Measurements from ENCODE around the gene HMCN1.

HMCN1 gene

DNA sequence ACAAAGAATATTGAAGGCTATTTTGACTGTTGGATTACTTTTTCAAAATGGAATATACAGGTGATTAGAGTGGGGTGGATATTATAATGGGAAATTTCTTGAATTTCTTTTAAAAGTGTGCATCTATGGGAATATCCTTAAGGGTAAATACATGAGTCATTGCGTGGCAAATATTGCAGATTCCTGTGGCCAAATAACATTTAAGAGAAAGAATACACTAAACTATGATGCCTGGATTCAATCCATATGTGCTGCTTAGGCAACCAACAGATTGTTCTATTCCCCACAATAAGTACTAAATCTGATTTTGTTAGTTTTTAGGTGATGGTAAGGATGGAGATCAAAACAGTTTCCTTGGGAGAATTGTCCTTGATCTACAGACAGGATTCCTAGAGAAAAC lies 119.5 kb downstream of the HMCN1 start:
- TF ChIP-seq, protein P1, sequence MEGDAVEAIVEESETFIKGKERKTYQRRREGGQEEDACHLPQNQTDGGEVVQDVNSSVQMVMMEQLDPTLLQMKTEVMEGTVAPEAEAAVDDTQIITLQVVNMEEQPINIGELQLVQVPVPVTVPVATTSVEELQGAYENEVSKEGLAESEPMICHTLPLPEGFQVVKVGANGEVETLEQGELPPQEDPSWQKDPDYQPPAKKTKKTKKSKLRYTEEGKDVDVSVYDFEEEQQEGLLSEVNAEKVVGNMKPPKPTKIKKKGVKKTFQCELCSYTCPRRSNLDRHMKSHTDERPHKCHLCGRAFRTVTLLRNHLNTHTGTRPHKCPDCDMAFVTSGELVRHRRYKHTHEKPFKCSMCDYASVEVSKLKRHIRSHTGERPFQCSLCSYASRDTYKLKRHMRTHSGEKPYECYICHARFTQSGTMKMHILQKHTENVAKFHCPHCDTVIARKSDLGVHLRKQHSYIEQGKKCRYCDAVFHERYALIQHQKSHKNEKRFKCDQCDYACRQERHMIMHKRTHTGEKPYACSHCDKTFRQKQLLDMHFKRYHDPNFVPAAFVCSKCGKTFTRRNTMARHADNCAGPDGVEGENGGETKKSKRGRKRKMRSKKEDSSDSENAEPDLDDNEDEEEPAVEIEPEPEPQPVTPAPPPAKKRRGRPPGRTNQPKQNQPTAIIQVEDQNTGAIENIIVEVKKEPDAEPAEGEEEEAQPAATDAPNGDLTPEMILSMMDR (IDR thresholded peaks at IDR 0.05; ENCODE audit: control insufficient read depth, extremely low read depth, insufficient read depth) = no peak
- no peak for DNase-seq (ENCODE audit: low read depth)
- H3K4me3 ChIP-seq (ENCODE audit: low read depth, low read length) = no peak overlapping the region

DNA sequence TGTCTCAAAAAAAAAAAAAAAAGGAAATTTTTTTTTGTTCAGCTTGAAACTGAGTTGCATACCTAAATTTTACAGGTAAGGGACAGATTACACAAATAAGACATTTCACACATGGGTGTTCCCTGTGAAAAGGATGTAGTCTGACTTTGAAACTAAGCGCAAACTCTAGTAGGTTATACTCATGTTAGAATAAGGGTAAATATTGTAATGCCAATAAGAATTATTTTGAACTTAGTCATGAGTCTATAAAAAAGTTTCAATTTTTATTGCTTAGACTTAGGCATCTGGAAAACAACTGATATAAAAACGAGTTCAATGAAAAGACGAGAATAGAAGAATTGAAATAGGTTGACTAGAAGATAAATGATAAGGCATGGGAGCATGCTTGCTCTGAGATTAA lies 122.3 kb downstream of the HMCN1 start:
- no peak for DNase-seq (ENCODE audit: low read depth)
- TF ChIP-seq, protein P1 (IDR thresholded peaks at IDR 0.05; ENCODE audit: control insufficient read depth, extremely low read depth, insufficient read depth) = no peak
- H3K4me3 ChIP-seq (ENCODE audit: low read depth, low read length) = no peak overlapping the region

DNA sequence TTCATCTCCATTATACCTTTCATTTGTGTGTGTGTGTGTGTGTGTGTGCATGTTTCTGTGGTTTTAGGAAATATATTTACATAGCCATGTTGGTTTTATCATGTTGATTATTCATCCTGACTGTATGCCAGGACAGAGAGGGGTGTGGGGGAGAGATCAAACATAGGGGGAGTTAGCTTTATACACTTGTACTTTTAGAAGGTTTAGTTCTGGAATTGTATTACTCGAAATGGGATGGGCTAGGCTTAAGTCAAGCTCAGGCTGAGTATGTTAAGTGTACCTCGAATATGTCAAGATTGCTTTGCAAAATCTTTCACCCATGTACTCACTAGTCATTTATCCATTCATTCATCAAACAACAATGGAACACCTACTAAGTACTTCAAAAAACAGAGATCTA lies 123.3 kb downstream of the HMCN1 start:
- no peak for DNase-seq (ENCODE audit: low read depth)
- H3K4me3 ChIP-seq (ENCODE audit: low read depth, low read length) = no peak overlapping the region
- TF ChIP-seq, protein P1 (IDR thresholded peaks at IDR 0.05; ENCODE audit: control insufficient read depth, extremely low read depth, insufficient read depth) = no peak

DNA sequence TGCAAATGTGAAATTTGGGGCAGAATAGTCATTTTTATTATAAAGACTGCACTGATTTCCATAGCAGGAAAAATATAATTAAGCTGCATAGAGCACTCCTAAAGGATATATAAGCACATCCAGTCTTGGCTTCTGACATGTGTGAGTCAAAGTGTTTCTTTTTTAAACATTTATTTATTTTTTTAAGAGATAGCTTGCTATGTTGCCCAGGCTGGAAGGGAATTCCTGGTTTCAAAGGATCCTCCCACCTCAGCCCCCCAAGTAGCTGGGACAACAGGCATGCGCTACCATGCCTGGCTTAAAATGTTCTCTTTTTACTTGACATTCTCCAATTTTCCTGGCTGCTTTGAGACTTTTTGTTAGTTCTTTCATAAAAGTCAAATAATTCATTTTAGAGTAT lies 126.1 kb downstream of the HMCN1 start:
- H3K4me3 ChIP-seq (ENCODE audit: low read depth, low read length) = no peak overlapping the region
- TF ChIP-seq, protein P1 (IDR thresholded peaks at IDR 0.05; ENCODE audit: control insufficient read depth, extremely low read depth, insufficient read depth) = no peak
- DNase-seq (ENCODE audit: low read depth) = no peak

DNA sequence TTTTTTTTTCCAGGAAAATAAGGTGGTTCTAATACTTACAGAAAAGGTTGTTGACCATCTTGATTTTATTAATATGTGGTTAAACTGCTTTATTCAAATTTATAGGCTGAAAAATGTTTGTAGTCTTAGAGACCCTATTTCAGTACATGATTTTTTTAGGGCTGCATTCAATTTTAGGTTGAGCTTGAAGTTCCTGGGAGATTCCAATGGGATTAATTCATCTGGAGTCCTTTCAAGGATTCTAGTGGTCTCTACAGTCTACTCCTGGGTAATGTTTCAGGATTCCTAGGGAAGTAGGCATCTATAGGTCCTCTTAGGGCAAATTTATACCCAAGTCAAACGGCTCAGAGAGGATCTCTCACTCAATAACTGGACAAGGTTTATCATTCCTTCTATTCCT lies 126.7 kb downstream of the HMCN1 start:
- no peak for DNase-seq (ENCODE audit: low read depth)
- H3K4me3 ChIP-seq (ENCODE audit: low read depth, low read length) = no peak overlapping the region
- TF ChIP-seq, protein P1 (IDR thresholded peaks at IDR 0.05; ENCODE audit: control insufficient read depth, extremely low read depth, insufficient read depth) = no peak

DNA sequence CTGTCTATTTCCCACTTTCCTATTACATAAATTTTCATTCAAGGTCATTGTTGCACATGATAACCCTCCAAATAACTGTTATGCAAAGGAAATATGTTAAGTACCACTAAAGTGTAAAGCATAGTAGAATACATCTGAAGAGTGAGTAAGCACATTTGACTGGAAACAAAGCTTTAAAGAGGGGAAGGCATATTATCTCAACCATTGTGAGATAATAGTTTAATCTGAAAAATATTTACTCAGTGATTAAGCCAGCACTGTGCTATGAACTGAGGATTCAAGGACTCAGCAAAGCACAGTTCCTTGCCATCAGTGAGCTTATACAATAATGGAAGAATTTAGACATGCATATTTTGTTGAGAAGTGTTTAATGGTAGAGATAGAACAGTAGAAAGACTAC lies 127.4 kb downstream of the HMCN1 start:
- DNase-seq (ENCODE audit: low read depth) = no peak
- TF ChIP-seq, protein P1 (IDR thresholded peaks at IDR 0.05; ENCODE audit: control insufficient read depth, extremely low read depth, insufficient read depth) = no peak
- no peak overlapping the region for H3K4me3 ChIP-seq (ENCODE audit: low read depth, low read length)

DNA sequence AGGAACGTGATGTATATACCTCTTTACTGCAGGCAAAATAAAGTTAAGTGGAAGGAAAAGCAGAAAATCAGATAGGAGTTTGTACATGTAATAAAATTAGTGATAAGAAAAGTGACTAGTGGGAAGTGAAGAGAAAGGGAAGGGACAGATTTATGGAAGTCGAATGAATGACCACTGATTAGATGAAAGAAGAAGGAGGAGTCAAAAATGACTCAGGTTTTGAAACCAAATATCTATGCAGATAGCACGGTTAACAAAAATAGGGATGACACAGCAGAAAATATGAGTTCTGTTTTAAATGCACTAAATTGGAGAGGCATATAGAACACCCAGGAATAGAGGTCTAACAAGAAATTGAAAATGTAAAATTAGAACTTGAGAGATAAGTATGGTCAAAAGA lies 128.0 kb downstream of the HMCN1 start:
- TF ChIP-seq, protein P1 (IDR thresholded peaks at IDR 0.05; ENCODE audit: control insufficient read depth, extremely low read depth, insufficient read depth) = no peak
- DNase-seq (ENCODE audit: low read depth) = no peak
- no peak overlapping the region for H3K4me3 ChIP-seq (ENCODE audit: low read depth, low read length)

All from LNCaP clone FGC (cell line).